ENCODE measurements around the gene OR1D5. TPM values are rescaled to one million over a fixed set of nuclear protein-coding genes. Genes with fewer than 3 reads are reported as not detected.
A peak's percentile ranks its signal among the peaks of the same experiment; 100 is the strongest.

OR1D5 gene
- total RNA-seq, 1 donor: not detected

GRCh38 chr17:3043737-3044365 is 19.6 kb downstream of the OR1D5 start:
- DNase-seq (ENCODE audit: low read depth): no peak
- TF ChIP-seq CTCF (IDR thresholded peaks at IDR 0.05; ENCODE audit: insufficient read depth, low read depth, low read length): peak; percentile 20
- no peak overlapping the region for H3K4me3 ChIP-seq (ENCODE audit: low read depth, low read length)

GRCh38 chr17:3040882-3041281 is 22.5 kb downstream of the OR1D5 start:
- TF ChIP-seq CTCF (IDR thresholded peaks at IDR 0.05; ENCODE audit: insufficient read depth, low read depth, low read length): no peak
- DNase-seq (ENCODE audit: low read depth): no peak
- no peak overlapping the region for H3K4me3 ChIP-seq (ENCODE audit: low read depth, low read length)

- DNase-seq (ENCODE audit: low read depth): no peak
- no peak for TF ChIP-seq CTCF (IDR thresholded peaks at IDR 0.05; ENCODE audit: insufficient read depth, low read depth, low read length)
- H3K4me3 ChIP-seq (ENCODE audit: low read depth, low read length): no peak overlapping the region
These were observed 23.7 kb downstream of the OR1D5 start for GRCh38 chr17:3039736-3040135.

- H3K4me3 ChIP-seq (ENCODE audit: low read depth, low read length): no peak overlapping the region
- no peak for DNase-seq (ENCODE audit: low read depth)
- no peak for TF ChIP-seq CTCF (IDR thresholded peaks at IDR 0.05; ENCODE audit: insufficient read depth, low read depth, low read length)
These were observed 24.5 kb downstream of the OR1D5 start for GRCh38 chr17:3038941-3039340.

GRCh38 chr17:3037259-3037658 is 26.1 kb downstream of the OR1D5 start:
- TF ChIP-seq CTCF (IDR thresholded peaks at IDR 0.05; ENCODE audit: insufficient read depth, low read depth, low read length): no peak
- H3K4me3 ChIP-seq (ENCODE audit: low read depth, low read length): no peak overlapping the region
- no peak for DNase-seq (ENCODE audit: low read depth)

- TF ChIP-seq CTCF (IDR thresholded peaks at IDR 0.05; ENCODE audit: insufficient read depth, low read depth, low read length): no peak
- DNase-seq (ENCODE audit: low read depth): no peak
- no peak overlapping the region for H3K4me3 ChIP-seq (ENCODE audit: low read depth, low read length)
These were observed 26.6 kb downstream of the OR1D5 start for GRCh38 chr17:3036800-3037199.

GRCh38 chr17:3035968-3036280 is 27.5 kb downstream of the OR1D5 start:
- no peak for TF ChIP-seq CTCF (IDR thresholded peaks at IDR 0.05; ENCODE audit: insufficient read depth, low read depth, low read length)
- no peak overlapping the region for H3K4me3 ChIP-seq (ENCODE audit: low read depth, low read length)
- DNase-seq (ENCODE audit: low read depth): no peak

All from fibroblast of villous mesenchyme (primary cell).